ENCODE results near the gene NIPBL. TPM values are rescaled to one million over a fixed set of nuclear protein-coding genes. Genes with fewer than 3 reads are reported as not detected.

The NIPBL gene, protein sequence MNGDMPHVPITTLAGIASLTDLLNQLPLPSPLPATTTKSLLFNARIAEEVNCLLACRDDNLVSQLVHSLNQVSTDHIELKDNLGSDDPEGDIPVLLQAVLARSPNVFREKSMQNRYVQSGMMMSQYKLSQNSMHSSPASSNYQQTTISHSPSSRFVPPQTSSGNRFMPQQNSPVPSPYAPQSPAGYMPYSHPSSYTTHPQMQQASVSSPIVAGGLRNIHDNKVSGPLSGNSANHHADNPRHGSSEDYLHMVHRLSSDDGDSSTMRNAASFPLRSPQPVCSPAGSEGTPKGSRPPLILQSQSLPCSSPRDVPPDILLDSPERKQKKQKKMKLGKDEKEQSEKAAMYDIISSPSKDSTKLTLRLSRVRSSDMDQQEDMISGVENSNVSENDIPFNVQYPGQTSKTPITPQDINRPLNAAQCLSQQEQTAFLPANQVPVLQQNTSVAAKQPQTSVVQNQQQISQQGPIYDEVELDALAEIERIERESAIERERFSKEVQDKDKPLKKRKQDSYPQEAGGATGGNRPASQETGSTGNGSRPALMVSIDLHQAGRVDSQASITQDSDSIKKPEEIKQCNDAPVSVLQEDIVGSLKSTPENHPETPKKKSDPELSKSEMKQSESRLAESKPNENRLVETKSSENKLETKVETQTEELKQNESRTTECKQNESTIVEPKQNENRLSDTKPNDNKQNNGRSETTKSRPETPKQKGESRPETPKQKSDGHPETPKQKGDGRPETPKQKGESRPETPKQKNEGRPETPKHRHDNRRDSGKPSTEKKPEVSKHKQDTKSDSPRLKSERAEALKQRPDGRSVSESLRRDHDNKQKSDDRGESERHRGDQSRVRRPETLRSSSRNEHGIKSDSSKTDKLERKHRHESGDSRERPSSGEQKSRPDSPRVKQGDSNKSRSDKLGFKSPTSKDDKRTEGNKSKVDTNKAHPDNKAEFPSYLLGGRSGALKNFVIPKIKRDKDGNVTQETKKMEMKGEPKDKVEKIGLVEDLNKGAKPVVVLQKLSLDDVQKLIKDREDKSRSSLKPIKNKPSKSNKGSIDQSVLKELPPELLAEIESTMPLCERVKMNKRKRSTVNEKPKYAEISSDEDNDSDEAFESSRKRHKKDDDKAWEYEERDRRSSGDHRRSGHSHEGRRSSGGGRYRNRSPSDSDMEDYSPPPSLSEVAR (N-terminal part only)
- 10.3 and 24.1 TPM in 2 replicates for total RNA-seq

GRCh38 chr5:36876299-36876964 is at the start of gene NIPBL:
Gene NIPBL, plus strand, starts transcription at chr5:36876769. Its CDS starts 76,928 bp downstream, at chr5:36953697.

